Forelimb muscle (tissue), 1 donor: Measurements from ENCODE around the gene CA10. TPM values are rescaled to one million over a fixed set of nuclear protein-coding genes. Genes with fewer than 3 reads are reported as not detected.

Source experiments
- DNase-seq: peaks from one replicate; pipeline ENCODE4 v3.0.0-alpha.2; 2013; ENCODE audit warnings: low read depth
- polyA plus RNA-seq: library from polyadenylated mRNA; unstranded; fragments of 120-200 nt; gene quantifications from one replicate; pipeline ENCODE4 v1.2.1, GENCODE V29; 2013; ENCODE audit not compliant: insufficient read length

CA10 gene
- polyA plus RNA-seq, 1 donor, result 3.7 TPM

GRCh38 chr17:51869387-51869786 lies 289.1 kb downstream of the CA10 start:
- DNase-seq, result no peak

- no peak for DNase-seq
Measured at GRCh38 chr17:51860954-51861561, 297.5 kb downstream of the CA10 start.

- no peak for DNase-seq
Measured at GRCh38 chr17:51857052-51857597, 301.4 kb downstream of the CA10 start.

GRCh38 chr17:51855806-51856205 lies 302.7 kb downstream of the CA10 start:
- DNase-seq, result no peak

- DNase-seq, result no peak
Measured at GRCh38 chr17:51853857-51854256, 304.7 kb downstream of the CA10 start.

- DNase-seq, result no peak
Measured at GRCh38 chr17:51852603-51853002, 305.9 kb downstream of the CA10 start.

GRCh38 chr17:51850201-51850600 lies 308.3 kb downstream of the CA10 start:
- no peak for DNase-seq

- DNase-seq, result no peak
Measured at GRCh38 chr17:51848451-51848850, 310.1 kb downstream of the CA10 start.

GRCh38 chr17:51846566-51846965 lies 311.9 kb downstream of the CA10 start:
- DNase-seq, result no peak

GRCh38 chr17:51845776-51846175 lies 312.7 kb downstream of the CA10 start:
- DNase-seq, result no peak

- no peak for DNase-seq
Measured at GRCh38 chr17:51842763-51843162, 315.8 kb downstream of the CA10 start.

GRCh38 chr17:51841669-51842068 lies 316.8 kb downstream of the CA10 start:
- DNase-seq, result no peak

- DNase-seq, result no peak
Measured at GRCh38 chr17:51840688-51841087, 317.8 kb downstream of the CA10 start.

GRCh38 chr17:51833620-51834019 lies 324.9 kb downstream of the CA10 start:
- DNase-seq, result no peak

- DNase-seq, result no peak
Measured at GRCh38 chr17:51833045-51833444, 325.5 kb downstream of the CA10 start.

GRCh38 chr17:51830886-51831285 lies 327.6 kb downstream of the CA10 start:
- DNase-seq, result no peak

GRCh38 chr17:51830451-51830850 lies 328.1 kb downstream of the CA10 start:
- no peak for DNase-seq

- DNase-seq, result no peak
Measured at GRCh38 chr17:51828901-51829300, 329.6 kb downstream of the CA10 start.

GRCh38 chr17:51827140-51827539 lies 331.4 kb downstream of the CA10 start:
- no peak for DNase-seq

GRCh38 chr17:51820766-51821165 lies 337.7 kb downstream of the CA10 start:
- DNase-seq, result no peak

- DNase-seq, result no peak
Measured at GRCh38 chr17:51820252-51820651, 338.3 kb downstream of the CA10 start.

- no peak for DNase-seq
Measured at GRCh38 chr17:51819341-51820219, 338.9 kb downstream of the CA10 start.

GRCh38 chr17:51818777-51819176 lies 339.7 kb downstream of the CA10 start:
- DNase-seq, result no peak
